ENCODE measurements around the gene ATG9B. TPM values are rescaled to one million over a fixed set of nuclear protein-coding genes. Genes with fewer than 3 reads are reported as not detected.

ATG9B gene
- total and polyA plus RNA-seq, 9 of the 15 experiments (the other 6 are each of a cell fraction or from before 2014, with no cell fraction given): 0.29 to 8.0 (median 2.1) TPM

- TF ChIP-seq USF2 (CRISPR knock-in tag; IDR thresholded peaks at IDR 0.05) (no peak), ZNF696 (CRISPR knock-in tag; conservative IDR thresholded peaks at IDR 0.05) (no peak), MED1 (CRISPR knock-in tag; IDR thresholded peaks at IDR 0.05; ENCODE audit: borderline replicate concordance) (no peak), CTCF (IDR thresholded peaks at IDR 0.05 in 2 of 3, conservative IDR thresholded peaks at IDR 0.05 in 1 of 3; ENCODE audit: insufficient read depth in 2 of 3, low read depth in 1 of 3, low read length in 3 of 3) (0 out of 6 replicates have a peak, but pooled peaks of 1 of the 3 experiments have one; percentile 0), MYNN (IDR thresholded peaks at IDR 0.05) (no peak), MYNN (CRISPR knock-in tag; IDR thresholded peaks at IDR 0.05) (no peak), ZFP30 (CRISPR knock-in tag; IDR thresholded peaks at IDR 0.05; ENCODE audit: borderline replicate concordance) (no peak), ZNF165 (CRISPR knock-in tag; IDR thresholded peaks at IDR 0.05; ENCODE audit: borderline replicate concordance) (no peak), ZNF384 (IDR thresholded peaks at IDR 0.05; ENCODE audit: low read depth, low read length) (no peak), ZBED1 (IDR thresholded peaks at IDR 0.05) (0 out of 2 replicates have a peak, but pooled peaks have one; percentile 33), U2AF1 (optimal IDR thresholded peaks at IDR 0.05; ENCODE audit: low read depth, low read length) (no peak), MEF2D (tag; conservative IDR thresholded peaks at IDR 0.05; ENCODE audit: low read depth) (no peak), ZNF586 (CRISPR knock-in tag; conservative IDR thresholded peaks at IDR 0.05) (no peak), MTA1 (IDR thresholded peaks at IDR 0.05; ENCODE audit: borderline replicate concordance) (0 out of 2 replicates have a peak, but pooled peaks have one; percentile 26), BDP1 (IDR thresholded peaks at IDR 0.05; ENCODE audit: insufficient read depth, insufficient read length) (no peak), ZNF280A (IDR thresholded peaks at IDR 0.05; ENCODE audit: low read depth, partially characterized antibody) (no peak), CCNT2 (IDR thresholded peaks at IDR 0.05; ENCODE audit: borderline replicate concordance, extremely low read depth, insufficient read length, low read depth, low read length) (no peak), ATF4 (CRISPR knock-in tag; IDR thresholded peaks at IDR 0.05) (no peak), MTA3 (IDR thresholded peaks at IDR 0.05; ENCODE audit: borderline replicate concordance) (0 out of 2 replicates have a peak, but pooled peaks have one; percentile 15), ZNF3 (CRISPR knock-in tag; IDR thresholded peaks at IDR 0.05) (no peak), RBM15 (IDR thresholded peaks at IDR 0.05; ENCODE audit: insufficient read depth, low read length) (no peak), RFX5 (IDR thresholded peaks at IDR 0.05; ENCODE audit: low read depth, low read length) (no peak), HOXB6 (CRISPR knock-in tag; IDR thresholded peaks at IDR 0.05; ENCODE audit: borderline replicate concordance) (no peak)
Measured at GRCh38 chr7:151061213-151062110, 37.2 kb upstream of the ATG9B start (continued).
